ENCODE measurements around the gene SLC35F6.
A peak's percentile ranks its signal among the peaks of the same experiment; 100 is the strongest.

SLC35F6 gene, protein sequence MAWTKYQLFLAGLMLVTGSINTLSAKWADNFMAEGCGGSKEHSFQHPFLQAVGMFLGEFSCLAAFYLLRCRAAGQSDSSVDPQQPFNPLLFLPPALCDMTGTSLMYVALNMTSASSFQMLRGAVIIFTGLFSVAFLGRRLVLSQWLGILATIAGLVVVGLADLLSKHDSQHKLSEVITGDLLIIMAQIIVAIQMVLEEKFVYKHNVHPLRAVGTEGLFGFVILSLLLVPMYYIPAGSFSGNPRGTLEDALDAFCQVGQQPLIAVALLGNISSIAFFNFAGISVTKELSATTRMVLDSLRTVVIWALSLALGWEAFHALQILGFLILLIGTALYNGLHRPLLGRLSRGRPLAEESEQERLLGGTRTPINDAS

DNA sequence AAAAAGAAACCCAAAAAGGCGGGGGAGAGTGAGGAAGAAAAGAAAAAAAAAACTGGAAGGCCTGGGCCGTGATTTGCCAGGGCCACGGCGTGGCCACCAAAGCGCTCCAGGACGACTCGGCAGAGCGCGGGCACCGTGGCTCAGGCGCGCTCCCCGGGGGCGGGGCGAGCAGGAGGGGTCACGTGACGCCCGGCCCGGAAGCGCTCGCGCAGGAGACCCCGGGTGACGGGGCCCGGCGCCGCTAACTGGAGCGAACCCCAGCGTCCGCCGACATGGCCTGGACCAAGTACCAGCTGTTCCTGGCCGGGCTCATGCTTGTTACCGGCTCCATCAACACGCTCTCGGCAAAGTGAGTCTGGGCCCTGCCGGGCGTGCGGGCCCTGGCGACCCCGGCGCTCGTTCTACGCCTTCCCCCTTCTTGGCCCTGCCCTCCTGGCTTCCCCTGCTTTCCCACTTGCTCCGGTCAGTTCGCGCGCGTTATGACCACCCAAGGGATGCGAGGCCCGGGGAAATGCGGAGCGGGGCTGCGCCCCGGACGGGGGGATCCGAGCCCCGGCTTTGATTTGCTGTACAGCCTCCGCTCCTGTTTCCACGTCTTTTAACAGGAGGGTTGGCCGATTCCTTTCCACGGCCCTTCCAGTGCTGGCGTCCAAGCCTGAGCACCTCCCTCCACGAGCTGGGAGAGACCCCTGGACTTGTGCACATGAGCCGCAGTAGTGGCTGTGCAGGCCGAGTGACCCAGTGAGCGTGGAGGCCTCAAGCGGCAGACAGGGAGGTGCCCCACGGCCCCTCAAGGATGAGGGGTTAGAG is at the start of gene SLC35F6:
SLC35F6 (plus strand) TSS at position 207 of the 810 bp plus-strand sequence; CDS start at position 273, 66 bp downstream.
- peak; percentile 65 to 70 (median 68) for DNase-seq (ENCODE audit: low read depth in 4 of 4, low spot score in 1 of 4)

GRCh38 chr2:26715528-26716270 is 48.4 kb upstream of the SLC35F6 start:
- no peak for DNase-seq (ENCODE audit: low read depth in 4 of 4, low spot score in 1 of 4)

DNA sequence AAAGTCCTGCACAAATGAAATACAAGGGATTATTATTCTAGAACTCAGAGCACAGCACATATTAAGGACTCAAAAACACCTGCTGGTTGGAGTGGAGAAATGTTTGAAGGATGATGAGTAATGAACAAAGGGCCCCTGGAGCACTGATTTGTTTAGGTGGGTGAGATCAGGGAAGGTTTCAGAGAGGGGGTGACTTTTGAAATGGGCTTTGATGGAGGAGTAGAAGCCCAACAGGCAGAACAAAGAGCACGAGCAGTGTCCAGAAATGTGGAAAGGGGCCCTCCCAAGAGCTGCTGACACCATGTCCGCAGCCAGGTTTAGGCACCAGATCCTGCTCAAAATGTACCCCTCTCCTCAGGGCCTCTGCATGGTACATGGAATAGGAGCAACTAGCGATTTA is 47.7 kb upstream of the SLC35F6 start:
- no peak for DNase-seq (ENCODE audit: low read depth in 4 of 4, low spot score in 1 of 4)

- DNase-seq (ENCODE audit: low read depth in 4 of 4, low spot score in 1 of 4), result no peak
These were observed 47.3 kb upstream of the SLC35F6 start for GRCh38 chr2:26716769-26717168.

DNA sequence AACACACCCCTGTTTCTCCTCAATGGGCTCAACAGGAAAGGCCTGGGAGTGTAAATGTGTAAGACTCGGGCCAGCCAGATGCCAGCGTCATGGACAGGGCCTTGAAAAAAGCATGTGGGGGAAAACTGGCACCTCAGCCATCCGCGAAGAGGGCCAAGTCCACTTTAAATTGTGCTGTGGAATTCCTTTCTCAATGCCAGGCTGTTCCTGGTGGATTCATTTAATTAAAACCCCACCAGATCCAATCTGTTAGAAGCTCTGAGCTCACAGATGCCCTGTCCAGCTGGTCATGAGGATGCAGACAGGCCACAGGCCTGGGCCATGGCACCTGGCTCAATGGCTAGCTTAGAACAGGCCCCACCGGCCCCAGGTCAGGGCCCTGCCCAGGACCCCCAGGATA is 46.7 kb upstream of the SLC35F6 start:
- DNase-seq (ENCODE audit: low read depth in 4 of 4, low spot score in 1 of 4), result no peak

DNA sequence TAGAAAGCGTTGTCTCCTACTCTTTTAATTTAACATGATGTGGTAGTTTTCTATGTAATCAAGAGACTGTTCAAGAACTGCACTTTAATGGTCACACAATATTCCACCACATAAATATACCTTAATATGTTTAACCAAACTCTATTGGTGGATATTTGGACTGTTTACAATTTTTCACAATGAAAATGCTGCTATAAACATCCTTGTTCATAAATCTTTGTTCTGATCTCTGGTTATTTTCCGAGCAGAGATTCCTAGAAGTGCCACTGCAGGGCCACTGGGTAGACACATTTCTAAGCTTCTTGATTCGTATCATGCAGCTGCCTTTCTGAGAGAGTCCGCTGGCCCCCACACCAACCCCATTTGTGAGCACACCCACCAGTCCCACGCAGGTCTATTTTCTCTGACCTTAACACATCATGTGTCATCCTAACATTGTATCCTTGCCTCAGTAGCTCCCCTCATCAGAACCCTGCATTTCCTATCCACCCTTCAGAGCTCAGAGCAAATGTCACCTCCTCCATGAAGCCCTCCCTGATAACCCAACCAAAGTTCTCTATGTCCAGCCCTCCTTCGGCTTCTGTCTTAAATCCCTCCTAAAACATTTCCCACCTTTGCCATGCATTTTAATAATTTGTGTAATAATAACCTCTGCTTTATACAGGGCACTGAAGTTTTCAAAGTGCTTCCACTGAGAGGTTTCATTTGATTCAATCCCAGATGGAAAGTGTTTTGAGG is 45.0 kb upstream of the SLC35F6 start:
- no peak for DNase-seq (ENCODE audit: low read depth in 4 of 4, low spot score in 1 of 4)

DNA sequence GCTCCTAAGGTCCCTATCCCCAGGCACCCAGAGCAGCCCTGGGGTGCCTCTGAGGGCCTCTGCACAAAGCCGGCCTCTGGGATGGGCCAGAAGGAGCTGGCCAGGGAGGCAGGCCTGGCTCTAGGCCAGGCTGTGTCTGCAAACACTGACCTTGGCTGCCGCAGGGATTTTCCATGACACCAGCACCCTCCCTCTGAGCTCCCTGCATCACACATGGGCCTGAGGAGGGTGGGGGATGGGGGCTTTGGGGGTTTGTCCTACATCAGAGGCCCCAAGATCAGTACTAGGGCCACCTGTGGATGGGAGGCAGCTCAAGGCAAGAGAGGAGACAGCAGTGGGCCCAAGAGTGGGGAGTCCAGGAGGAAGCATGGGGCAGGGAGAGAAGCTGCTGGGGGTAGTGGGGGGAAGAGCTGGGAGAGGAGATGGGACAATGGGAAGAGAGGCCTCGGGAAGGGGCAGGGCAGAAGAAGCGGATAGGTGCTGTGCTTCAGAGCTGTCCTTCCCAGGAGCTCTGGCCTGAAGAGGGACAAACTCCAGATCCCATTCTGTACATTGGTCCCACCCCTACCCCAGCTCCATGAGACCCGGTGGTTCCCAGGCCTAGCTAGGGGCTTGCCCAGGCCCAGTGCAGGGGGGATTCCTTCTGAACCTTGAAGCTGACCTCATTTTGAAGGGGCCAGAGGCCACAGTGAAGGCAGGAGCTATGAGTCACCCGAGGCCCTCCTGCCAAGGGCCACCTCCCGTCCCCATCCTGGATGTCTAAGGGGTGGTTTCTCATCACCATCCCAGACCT is 43.6 kb upstream of the SLC35F6 start:
- DNase-seq (ENCODE audit: low read depth in 4 of 4, low spot score in 1 of 4), result no peak

DNA sequence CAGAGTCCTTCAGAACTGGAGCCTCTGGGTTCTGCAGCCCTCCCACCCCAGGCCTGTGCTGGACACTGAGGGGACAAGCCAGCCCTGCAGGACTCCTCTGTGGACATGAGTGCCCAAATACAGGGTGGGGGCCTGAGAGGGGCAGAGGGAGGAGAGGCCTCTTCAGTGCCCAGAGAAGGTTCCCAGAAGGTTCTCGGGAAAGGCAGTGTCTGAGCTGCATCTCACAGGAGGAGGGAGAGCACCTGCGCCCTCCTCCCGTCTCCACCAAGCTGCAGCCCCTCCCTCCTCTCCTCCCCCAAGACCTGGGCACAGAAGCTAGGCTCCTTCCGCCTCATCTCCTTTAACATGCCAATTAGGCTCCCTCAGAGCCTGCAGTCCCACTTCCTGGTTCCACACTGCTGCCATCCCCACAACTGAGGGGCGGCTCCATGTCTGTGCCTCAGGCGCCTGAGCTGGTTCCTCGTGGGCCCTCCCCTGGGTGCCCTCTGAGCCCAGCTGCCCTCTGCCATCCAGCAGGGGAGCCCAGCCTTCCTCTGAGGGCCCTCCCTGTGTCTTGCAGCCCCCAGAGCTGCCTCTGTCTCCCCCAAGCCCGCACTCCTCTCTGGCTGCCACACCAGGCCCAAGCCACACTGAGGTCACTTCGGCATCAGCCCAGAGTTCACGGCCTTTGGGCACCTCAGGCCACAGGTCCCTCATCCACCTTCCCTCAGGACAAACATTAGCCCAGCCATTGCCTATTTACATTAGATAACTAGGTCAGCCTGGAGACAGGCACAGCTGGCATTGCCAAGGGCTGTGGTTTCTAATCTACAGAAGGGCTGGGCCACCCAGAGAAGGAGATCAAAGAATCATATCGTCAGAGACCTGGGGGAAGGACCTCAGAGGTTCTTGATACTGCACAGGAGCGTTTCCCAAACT is 42.7 kb upstream of the SLC35F6 start:
- DNase-seq (ENCODE audit: low read depth in 4 of 4, low spot score in 1 of 4), result no peak

DNA sequence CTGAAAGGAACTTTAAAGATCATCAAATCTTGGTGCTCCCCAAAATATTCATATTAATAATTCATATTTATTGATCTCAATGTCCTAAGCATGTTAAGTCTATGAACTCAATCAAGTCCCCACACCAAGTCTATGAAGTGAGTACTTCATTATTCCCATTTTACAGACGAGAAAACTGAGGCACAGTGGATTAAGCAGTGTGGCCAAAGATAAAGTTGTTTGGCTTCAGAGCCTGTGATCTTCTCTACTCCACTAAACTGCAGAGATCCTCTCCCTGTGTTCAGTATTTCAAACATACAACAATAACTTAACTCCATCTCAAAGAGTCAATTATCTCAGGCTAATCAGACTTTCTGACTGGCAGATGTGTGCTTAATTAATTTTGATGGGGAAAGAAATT is 41.8 kb upstream of the SLC35F6 start:
- DNase-seq (ENCODE audit: low read depth in 4 of 4, low spot score in 1 of 4), result no peak

DNA sequence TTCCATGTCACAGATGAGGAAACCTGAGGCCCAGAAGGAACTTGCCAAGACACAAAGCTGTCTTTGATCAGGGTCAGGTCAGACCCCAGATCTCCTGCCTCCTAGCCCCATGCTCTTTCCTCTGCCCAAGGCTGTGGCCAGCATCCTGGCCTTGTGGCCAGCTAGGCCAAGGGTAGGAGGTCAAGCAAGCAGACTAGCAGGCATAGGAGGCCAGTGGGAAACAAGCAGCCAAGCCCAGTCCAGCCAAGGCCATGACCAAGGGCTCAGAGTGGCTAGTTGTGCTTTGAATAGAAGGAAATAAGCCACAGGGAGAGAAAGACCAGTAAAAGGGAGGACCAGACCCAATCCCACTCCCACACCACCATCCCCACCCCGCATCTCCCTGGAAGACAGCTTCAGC is 41.2 kb upstream of the SLC35F6 start:
- DNase-seq (ENCODE audit: low read depth in 4 of 4, low spot score in 1 of 4), result no peak

DNA sequence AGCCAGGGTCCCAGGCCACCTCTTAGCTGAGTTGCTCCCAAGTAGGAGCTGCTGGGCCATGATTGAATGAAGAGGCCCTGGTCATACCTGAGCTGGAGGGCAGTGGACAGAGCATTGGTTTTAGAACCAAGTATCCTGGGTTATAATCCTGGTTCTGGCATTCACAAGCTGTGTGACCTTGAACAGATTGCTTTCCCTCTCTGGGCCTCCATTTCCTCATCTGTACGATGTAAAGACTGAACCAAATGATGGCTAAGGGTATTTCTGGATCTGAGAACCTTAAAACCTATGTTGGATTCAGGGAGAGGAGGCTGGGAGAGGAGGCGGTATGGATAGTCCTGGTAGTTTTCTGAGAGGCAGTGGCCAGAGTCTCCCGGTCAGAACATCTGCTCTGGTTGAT is 40.6 kb upstream of the SLC35F6 start:
- no peak for DNase-seq (ENCODE audit: low read depth in 4 of 4, low spot score in 1 of 4)

GRCh38 chr2:26723991-26724750 is 39.9 kb upstream of the SLC35F6 start:
- no peak for DNase-seq (ENCODE audit: low read depth in 4 of 4, low spot score in 1 of 4)

- DNase-seq (ENCODE audit: low read depth in 4 of 4, low spot score in 1 of 4), result no peak
These were observed 39.1 kb upstream of the SLC35F6 start for GRCh38 chr2:26724784-26725520.

DNA sequence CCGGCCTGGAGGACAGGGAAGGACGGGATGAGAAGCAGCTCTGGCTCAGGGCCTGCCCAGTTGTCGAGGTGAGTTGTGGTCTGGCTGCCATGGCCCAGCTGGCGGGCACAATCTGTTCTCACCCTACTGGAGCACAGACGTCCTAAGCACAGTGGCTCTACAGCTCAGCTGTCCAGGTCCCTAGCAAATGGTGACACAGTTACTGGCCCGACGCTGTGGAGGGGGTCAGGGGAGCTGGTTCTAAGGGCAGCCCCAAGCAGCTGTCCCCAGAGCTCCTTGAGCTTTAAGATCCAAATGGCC is 38.6 kb upstream of the SLC35F6 start:
- DNase-seq (ENCODE audit: low read depth in 4 of 4, low spot score in 1 of 4), result no peak

DNA sequence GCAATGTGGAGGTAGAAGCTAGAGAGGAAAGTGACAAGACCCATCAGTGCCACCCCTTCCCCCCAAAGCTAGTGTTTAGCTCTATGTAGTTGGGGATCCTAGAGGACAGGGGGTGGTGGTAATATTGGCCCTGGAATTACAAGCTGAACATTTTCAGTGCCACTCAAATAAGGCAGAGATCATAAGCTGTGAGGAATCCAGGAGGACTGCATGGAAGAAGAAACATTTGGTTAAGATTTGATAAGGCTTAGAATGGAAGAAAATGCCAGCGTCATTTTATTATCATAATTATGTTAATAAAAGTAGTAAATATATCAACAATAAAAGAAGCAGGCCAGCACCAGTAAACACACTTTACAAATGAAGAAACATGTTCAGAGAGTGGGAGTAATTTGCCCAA is 37.9 kb upstream of the SLC35F6 start:
- no peak for DNase-seq (ENCODE audit: low read depth in 4 of 4, low spot score in 1 of 4)

- peak in 1 of 4 experiments; percentile 6 for DNase-seq (ENCODE audit: low read depth in 4 of 4, low spot score in 1 of 4)
These were observed 36.2 kb upstream of the SLC35F6 start for GRCh38 chr2:26727641-26728561.

DNA sequence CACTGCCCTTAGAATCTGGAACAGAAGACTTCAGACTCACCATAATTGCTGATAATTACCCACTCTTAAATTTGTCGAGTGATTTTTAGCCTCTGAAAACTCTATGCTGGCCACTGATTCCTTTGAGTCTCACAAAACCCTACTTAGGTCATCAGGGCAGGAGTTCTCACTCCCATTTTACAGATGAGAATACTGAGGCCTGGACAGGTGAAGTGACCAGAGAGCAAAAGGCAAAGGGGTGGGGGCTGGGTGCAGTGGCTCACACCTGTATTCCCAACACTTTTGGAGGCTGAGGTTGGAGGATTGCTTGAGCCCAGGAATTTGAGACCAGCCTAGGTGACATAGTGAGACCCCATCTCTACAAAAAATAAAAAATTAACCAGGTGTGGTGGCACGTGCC is 34.8 kb upstream of the SLC35F6 start:
- DNase-seq (ENCODE audit: low read depth in 4 of 4, low spot score in 1 of 4), result no peak

Data from stimulated activated CD4-positive, alpha-beta T cell treated with anti-CD3 and anti-CD28 coated beads, Interleukin-1b, Interleukin-23, amount 100 ng/mL, for 24 hours (primary cell).